GM20431 (cell line): ENCODE results near the gene PSMB2.

ENCODE experiments used
- in situ Hi-C: fragments of 300-500 bp; cut with MseI, MboI; formaldehyde crosslinking; loops from one replicate; pipeline ENCODE4 v1.15.0; 2020; ENCODE audit warnings: low sequenced_read_pairs; ENCODE audit not compliant: unreplicated experiment

The PSMB2 gene

GRCh38 chr1:35574655-35575415 is 66.5 kb downstream of the PSMB2 start:
- in situ Hi-C loops: no loop called here

DNA sequence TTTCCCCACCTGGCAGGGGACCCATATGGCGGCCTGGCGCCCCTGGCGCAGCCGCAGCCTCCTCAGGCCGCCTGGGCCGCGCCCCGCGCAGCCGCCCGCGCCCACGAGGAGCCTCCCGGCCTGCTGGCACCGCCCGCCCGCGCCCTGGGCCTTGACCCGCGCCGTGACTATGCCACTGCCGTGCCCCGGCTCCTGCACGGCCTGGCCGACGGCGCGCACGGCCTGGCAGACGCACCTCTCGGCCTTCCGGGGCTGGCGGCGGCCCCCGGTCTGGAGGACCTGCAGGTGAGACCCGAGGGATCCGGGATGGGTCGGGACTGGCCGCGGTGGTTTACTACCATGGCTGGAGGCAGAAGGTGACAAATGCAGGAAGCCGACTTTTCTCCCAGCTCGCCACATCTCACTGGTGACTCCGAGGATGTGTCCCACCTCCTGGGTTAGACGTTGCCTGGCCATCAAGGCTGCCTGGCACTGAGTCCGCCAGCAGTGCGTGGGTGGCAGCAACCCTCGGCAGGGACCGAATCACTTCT is 67.1 kb downstream of the PSMB2 start:
- in situ Hi-C loops: no loop called here

- in situ Hi-C loops: no loop called here
Observed at GRCh38 chr1:35573198-35574124, 67.9 kb downstream of the PSMB2 start, which contains the start of gene TFAP2E. Gene TFAP2E (plus strand): TSS chr1:35573314. CDS start chr1:35573578, 264 bp downstream.

DNA sequence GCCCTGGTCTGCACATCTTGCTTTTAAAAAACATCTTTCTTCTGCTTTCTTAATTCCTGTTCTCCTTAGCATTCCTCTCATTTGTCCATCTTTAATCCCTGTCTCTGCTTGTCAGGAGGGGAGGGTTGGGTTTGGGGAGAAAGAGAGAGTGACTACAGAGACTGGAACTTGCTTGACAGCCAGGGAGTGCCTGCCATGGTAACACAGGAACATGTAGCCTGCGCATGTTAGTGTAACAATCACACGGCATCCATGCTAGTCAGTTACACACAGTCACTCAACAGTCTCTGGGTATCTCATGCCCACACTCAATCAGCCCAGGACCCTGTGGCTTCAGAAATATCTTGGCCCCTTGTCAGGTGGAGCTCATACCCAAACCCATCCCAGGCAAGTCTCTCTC is 69.0 kb downstream of the PSMB2 start:
- in situ Hi-C loops: no loop called here

DNA sequence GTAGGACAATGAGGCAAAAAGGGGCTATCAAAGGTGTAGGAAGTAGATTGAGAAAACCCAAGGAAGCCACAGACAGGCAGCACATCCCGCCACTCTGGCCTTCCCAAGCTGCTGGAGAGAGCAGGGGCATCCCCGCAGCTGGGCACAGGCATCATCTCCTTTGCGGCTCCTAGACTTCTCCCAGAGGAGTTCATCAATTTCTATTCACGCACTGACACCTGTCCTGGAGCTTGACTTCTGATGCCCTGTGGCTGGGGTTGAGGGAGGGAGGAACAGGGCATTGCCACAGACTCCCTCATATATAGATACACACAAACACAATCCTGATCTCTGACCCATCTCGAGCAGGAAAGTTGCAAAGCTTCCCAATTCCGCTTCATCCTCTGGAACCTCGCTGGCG is 70.1 kb downstream of the PSMB2 start:
- in situ Hi-C loops: no loop called here

GRCh38 chr1:35570589-35571137 is 70.7 kb downstream of the PSMB2 start:
- in situ Hi-C loops: no loop called here

- in situ Hi-C loops: loop anchor here (10.0 kb wide), 2 partner anchors 115 to 155 kb away; no protein-coding TSS in a partner anchor
Observed at GRCh38 chr1:35569936-35570335, 71.4 kb downstream of the PSMB2 start.

GRCh38 chr1:35568975-35569395 is 72.3 kb downstream of the PSMB2 start:
- in situ Hi-C loops: loop anchor here (10.0 kb wide), 2 partner anchors 114 to 156 kb away; no protein-coding TSS in a partner anchor

DNA sequence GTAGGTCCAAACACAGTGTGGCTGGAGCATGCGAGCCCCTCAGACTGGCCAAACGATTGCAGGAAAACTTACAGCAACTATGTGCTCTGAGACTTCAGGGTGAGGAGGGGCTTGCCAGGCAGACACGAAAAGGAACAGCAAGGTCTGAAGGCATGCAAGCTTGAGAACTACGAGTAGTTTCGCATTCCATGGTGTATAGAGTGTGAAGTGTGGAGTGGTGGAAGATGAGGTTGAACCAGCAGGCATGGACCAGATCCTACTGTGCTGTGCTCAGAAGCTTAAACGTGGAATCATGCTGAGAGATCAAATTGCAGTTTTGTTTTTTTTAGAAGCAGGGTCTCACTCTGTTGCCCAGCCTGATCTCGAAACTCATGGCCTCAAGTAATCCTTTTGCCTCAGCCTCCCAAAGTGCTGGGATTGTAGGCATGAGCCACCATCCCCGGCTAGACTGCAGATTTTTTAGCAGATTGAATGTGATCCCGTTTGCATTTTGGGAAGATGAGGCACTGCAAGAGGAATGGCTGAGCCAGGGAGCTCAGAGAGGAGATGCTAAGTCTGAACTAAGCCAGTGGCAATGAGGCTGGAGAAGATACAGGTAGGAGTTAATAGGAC is 73.3 kb downstream of the PSMB2 start:
- in situ Hi-C loops: loop anchor here (10.0 kb wide), 2 partner anchors 113 to 157 kb away; no protein-coding TSS in a partner anchor

GRCh38 chr1:35565742-35566133 is 75.6 kb downstream of the PSMB2 start:
- in situ Hi-C loops: loop anchor here (10.0 kb wide), 2 partner anchors 111 to 159 kb away; no protein-coding TSS in a partner anchor

DNA sequence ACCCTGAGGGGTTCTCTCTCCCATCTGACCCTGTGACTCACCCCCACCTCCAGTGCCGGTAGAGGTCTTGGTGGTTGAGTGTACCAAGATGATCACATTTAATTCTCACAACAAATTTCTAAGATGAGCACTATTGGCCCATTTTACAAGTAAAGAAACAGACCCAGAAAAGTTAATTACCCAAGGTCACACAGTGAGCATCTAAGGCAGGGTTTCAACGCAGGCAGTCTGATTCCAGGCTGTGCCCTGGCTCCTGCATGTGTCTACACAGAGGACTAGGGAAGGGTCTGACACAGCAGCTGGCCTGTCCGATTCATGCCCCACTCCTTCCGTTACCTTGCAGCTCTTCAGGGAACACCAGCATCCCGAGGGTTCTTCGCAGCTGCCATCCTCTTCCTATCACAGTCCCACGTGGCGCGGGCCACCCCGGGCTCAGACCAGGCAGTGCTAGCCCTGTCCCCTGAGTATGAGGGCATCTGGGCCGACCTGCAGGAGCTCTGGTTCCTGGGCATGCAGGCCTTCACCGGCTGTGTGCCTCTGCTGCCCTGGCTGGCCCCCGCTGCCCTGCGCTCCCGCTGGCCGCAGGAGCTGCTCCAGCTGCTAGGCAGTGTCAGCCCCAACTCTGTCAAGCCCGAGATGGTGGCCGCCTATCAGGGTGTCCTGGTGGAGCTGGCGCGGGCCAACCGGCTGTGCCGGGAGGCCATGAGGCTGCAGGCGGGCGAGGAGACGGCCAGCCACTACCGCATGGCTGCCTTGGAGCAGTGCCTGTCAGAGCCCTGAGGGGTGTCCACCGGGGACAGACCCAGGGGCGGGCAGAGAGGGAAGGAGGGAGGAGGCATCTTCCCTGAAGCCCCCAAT is 76.2 kb downstream of the PSMB2 start:
- in situ Hi-C loops: loop anchor here (10.0 kb wide), 2 partner anchors 110 to 160 kb away; no protein-coding TSS in a partner anchor

DNA sequence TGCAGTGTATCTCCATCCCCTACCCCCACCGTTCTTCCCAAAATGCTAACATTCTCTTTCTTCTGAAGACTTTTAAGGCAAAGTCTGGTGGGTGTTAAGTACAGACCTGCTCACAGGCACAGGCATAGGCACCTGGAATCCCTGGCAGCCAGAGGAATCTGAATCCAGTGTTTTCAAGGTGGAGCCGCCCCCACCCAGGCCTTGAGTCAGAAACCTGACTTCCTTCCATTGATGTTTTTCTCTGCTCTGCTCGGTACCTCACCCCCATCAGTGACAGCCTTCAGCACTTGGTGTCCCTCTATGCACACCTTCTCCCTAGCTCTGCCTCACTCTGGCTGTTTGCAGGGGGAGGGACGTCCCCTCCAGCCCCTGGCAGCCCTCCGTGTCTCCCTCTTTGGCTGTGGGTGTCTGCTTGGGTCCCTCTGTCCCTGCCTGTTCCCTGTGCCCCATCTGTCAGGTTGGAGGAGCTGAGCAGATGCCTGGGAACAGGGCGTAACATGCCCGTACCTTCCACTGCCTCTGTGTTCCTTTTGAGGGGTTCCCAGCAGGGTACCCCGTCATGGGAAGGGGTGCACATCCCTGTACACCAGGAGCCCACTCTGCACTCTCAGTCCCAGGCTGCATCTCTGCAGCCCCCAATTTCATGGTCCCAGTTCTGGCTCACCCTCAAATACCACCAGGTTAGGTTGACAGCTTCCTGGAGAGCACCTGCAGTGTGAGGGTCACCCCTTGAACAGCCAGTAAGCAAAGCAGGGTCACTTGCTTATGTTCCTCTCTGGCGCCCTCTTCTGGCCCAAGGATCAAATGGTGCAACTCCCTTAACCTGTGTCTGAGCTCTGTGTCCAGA is 77.1 kb downstream of the PSMB2 start:
- in situ Hi-C loops: loop anchor here (10.0 kb wide), 2 partner anchors 109 to 161 kb away; no protein-coding TSS in a partner anchor

DNA sequence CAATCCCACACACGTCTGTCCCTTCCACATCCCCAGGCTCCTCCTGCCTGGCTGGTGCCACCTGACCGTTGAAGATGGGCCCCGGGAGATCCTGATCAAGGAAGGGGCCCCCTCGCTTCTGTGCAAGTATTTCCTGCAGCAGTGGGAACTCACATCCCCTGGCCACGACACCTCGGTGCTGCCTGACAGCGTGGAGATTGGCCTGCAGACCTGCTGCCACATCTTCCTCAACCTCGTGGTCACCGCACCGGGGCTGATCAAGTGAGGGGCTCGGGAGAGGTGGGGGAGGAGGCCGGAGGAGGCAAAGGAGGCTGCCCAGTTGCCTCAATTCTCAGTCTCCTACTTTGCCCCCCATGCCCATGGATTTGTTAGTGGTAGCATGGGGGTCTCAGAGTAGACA is 78.2 kb downstream of the PSMB2 start:
- in situ Hi-C loops: loop anchor here (10.0 kb wide), 2 partner anchors 108 to 162 kb away; no protein-coding TSS in a partner anchor

DNA sequence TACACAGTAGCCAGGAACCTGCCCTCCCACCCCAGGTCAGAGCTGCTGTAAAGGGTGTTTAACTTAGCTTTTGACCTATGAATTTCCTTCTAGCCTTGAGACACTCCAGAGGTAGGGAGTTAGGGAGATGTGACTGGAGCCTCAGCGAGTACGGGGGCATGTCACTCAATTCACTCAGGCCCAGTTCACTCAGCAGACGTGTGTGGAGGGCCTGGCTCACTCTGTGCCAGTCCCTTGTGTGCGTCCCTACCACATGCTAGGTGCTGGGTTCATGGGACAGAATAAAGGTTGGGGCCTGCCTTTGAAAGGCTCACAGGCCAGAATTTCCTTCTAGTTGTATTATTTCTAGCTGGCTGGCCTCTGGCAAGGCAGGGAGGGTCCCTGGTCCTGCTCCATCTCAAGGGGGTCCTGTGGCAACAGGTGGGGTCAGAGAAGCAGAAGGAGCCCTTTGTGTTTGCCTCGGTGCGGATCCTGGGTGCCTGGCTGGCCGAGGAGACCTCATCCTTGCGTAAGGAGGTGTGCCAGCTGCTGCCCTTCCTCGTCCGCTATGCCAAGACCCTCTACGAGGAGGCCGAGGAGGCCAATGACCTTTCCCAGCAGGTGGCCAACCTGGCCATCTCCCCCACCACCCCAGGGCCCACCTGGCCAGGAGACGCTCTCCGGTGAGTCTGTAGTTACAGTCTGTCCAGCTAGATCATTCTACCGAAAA is 79.2 kb downstream of the PSMB2 start:
- in situ Hi-C loops: loop anchor here (10.0 kb wide), 2 partner anchors 107 to 163 kb away; no protein-coding TSS in a partner anchor

- in situ Hi-C loops: loop anchor here (10.0 kb wide), 2 partner anchors 107 to 163 kb away; no protein-coding TSS in a partner anchor
Observed at GRCh38 chr1:35561297-35561971, 79.9 kb downstream of the PSMB2 start.
